Measurements from ENCODE around the gene L1TD1.

- TF ChIP-seq FOXA1 (IDR thresholded peaks at IDR 0.05) (no peak), ZNF384 (IDR thresholded peaks at IDR 0.05) (no peak), SP1 (IDR thresholded peaks at IDR 0.05) (no peak), SUZ12 (IDR thresholded peaks at IDR 0.05) (no peak), FOXM1 (IDR thresholded peaks at IDR 0.05; ENCODE audit: borderline replicate concordance) (no peak), ELF4 (IDR thresholded peaks at IDR 0.05) (no peak), L3MBTL2 (conservative IDR thresholded peaks at IDR 0.05) (no peak), ARNT (IDR thresholded peaks at IDR 0.05) (no peak)
Observed at GRCh38 chr1:62208087-62208486, 13.4 kb downstream of the L1TD1 start.
